ENCODE data around the gene GLIS2. TPM values are rescaled to one million over a fixed set of nuclear protein-coding genes. Genes with fewer than 3 reads are reported as not detected.
A peak's percentile ranks its signal among the peaks of the same experiment; 100 is the strongest.

GLIS2 gene
- 2.6 and 4.0 TPM in 2 replicates for total RNA-seq
- 5.6 and 6.0 TPM in 2 replicates for polyA plus RNA-seq
- polyA plus RNA-seq (2012) = 18.6 and 23.8 TPM in 2 replicates
- 23.4 and 23.6 TPM in 2 replicates for polyA minus RNA-seq (ENCODE audit: low replicate concordance)

GRCh38 chr16:4315186-4316107, at the start of gene GLIS2:
Gene GLIS2, plus strand, starts transcription at chr16:4316067. Its CDS starts 16,214 bp downstream, at chr16:4332281.
- TF ChIP-seq CTCF (conservative IDR thresholded peaks at IDR 0.05 in 1 of 2, IDR thresholded peaks at IDR 0.05 in 1 of 2; ENCODE audit: low read depth in 1 of 2, low read length in 2 of 2) (no peak), EZH2 (IDR thresholded peaks at IDR 0.05; ENCODE audit: low read length, missing control alignments) (no peak)
- Histone ChIP-seq H3K4me1 (ENCODE audit: control insufficient read depth, extremely low read depth, insufficient read depth, low read length) (peaks cover 24% of the 10 kb centered on the region), H3K27ac (ENCODE audit: insufficient read depth, low read length) (peak within 1 kb of the TSS; percentile 90), H2AFZ (ENCODE audit: low read length) (peak within 1 kb of the TSS; percentile 7), H3K36me3 (ENCODE audit: control insufficient read depth, insufficient read depth, low read length) (peaks cover 2% of the 10 kb centered on the region), H3K4me2 (ENCODE audit: extremely low read depth, insufficient read depth, low read length) (peak within 1 kb of the TSS; percentile 95), H3K4me3 (replicated peaks in 1 of 4; ENCODE audit: control extremely low read depth in 1 of 4, insufficient read depth in 1 of 4, low read depth in 3 of 4, low read length in 4 of 4) (peak within 1 kb of the TSS; percentile 47 to 94 (median 75)), H3K27me3 (ENCODE audit: control insufficient read depth, insufficient read depth, low read length) (no peaks in the 10 kb centered on the region), H4K20me1 (ENCODE audit: control insufficient read depth, extremely low read depth, insufficient read depth, low read length) (no peaks in the 10 kb centered on the region), H3K9me3 (ENCODE audit: control insufficient read depth, insufficient read depth, low read depth, low read length) (no peaks in the 10 kb centered on the region), H3K9ac (ENCODE audit: insufficient read depth, low read length) (peak within 1 kb of the TSS; percentile 76), H3K79me2 (ENCODE audit: control insufficient read depth, insufficient read depth, low read length) (peaks cover 42% of the 10 kb centered on the region)
- DNase-seq (ENCODE audit: low read depth in 2 of 2) = peak; percentile 86

- Histone ChIP-seq H3K27me3 (ENCODE audit: control insufficient read depth, insufficient read depth, low read length) (no peaks in the 10 kb centered on the region), H3K27ac (ENCODE audit: insufficient read depth, low read length) (no peak overlapping the region), H3K79me2 (ENCODE audit: control insufficient read depth, insufficient read depth, low read length) (peaks cover 17% of the 10 kb centered on the region), H3K4me3 (replicated peaks in 1 of 4; ENCODE audit: control extremely low read depth in 1 of 4, insufficient read depth in 1 of 4, low read depth in 3 of 4, low read length in 4 of 4) (no peak overlapping the region), H3K9me3 (ENCODE audit: control insufficient read depth, insufficient read depth, low read depth, low read length) (no peaks in the 10 kb centered on the region), H2AFZ (ENCODE audit: low read length) (no peak overlapping the region), H4K20me1 (ENCODE audit: control insufficient read depth, extremely low read depth, insufficient read depth, low read length) (no peaks in the 10 kb centered on the region), H3K36me3 (ENCODE audit: control insufficient read depth, insufficient read depth, low read length) (peaks cover 7% of the 10 kb centered on the region), H3K4me1 (ENCODE audit: control insufficient read depth, extremely low read depth, insufficient read depth, low read length) (peaks cover 19% of the 10 kb centered on the region), H3K9ac (ENCODE audit: insufficient read depth, low read length) (no peak overlapping the region), H3K4me2 (ENCODE audit: extremely low read depth, insufficient read depth, low read length) (no peak overlapping the region)
- DNase-seq (ENCODE audit: low read depth in 2 of 2) = peak in 1 of 2 donors; percentile 23
- TF ChIP-seq EZH2 (IDR thresholded peaks at IDR 0.05; ENCODE audit: low read length, missing control alignments) = no peak
- no peak for TF ChIP-seq CTCF (conservative IDR thresholded peaks at IDR 0.05 in 1 of 2, IDR thresholded peaks at IDR 0.05 in 1 of 2; ENCODE audit: low read depth in 1 of 2, low read length in 2 of 2)
Measured at GRCh38 chr16:4266372-4266771, 49.5 kb upstream of the GLIS2 start.

- H3K27ac ChIP-seq (ENCODE audit: insufficient read depth, low read length) = no peak overlapping the region
- H3K4me3 ChIP-seq (replicated peaks in 1 of 4; ENCODE audit: control extremely low read depth in 1 of 4, insufficient read depth in 1 of 4, low read depth in 3 of 4, low read length in 4 of 4) = no peak overlapping the region
- no peak overlapping the region for H3K9ac ChIP-seq (ENCODE audit: insufficient read depth, low read length)
- no peaks in the 10 kb centered on the region for H4K20me1 ChIP-seq (ENCODE audit: control insufficient read depth, extremely low read depth, insufficient read depth, low read length)
- H3K9me3 ChIP-seq (ENCODE audit: control insufficient read depth, insufficient read depth, low read depth, low read length) = no peaks in the 10 kb centered on the region
- DNase-seq (ENCODE audit: low read depth in 2 of 2) = no peak
- H2AFZ ChIP-seq (ENCODE audit: low read length) = no peak overlapping the region
- H3K4me2 ChIP-seq (ENCODE audit: extremely low read depth, insufficient read depth, low read length) = peak overlapping the region; percentile 10
- TF ChIP-seq CTCF (conservative IDR thresholded peaks at IDR 0.05 in 1 of 2, IDR thresholded peaks at IDR 0.05 in 1 of 2; ENCODE audit: low read depth in 1 of 2, low read length in 2 of 2) (no peak), EZH2 (IDR thresholded peaks at IDR 0.05; ENCODE audit: low read length, missing control alignments) (no peak)
- no peaks in the 10 kb centered on the region for H3K27me3 ChIP-seq (ENCODE audit: control insufficient read depth, insufficient read depth, low read length)
- peaks cover 7% of the 10 kb centered on the region for H3K4me1 ChIP-seq (ENCODE audit: control insufficient read depth, extremely low read depth, insufficient read depth, low read length)
- peaks cover 3% of the 10 kb centered on the region for H3K36me3 ChIP-seq (ENCODE audit: control insufficient read depth, insufficient read depth, low read length)
- peaks cover 20% of the 10 kb centered on the region for H3K79me2 ChIP-seq (ENCODE audit: control insufficient read depth, insufficient read depth, low read length)
Measured at GRCh38 chr16:4270091-4270490, 45.8 kb upstream of the GLIS2 start.

Data from fibroblast of lung (primary cell).